H7 (cell line): Measurements from ENCODE around the gene SALL3. TPM values are rescaled to one million over a fixed set of nuclear protein-coding genes. Genes with fewer than 3 reads are reported as not detected.
A peak's percentile ranks its signal among the peaks of the same experiment; 100 is the strongest.

ENCODE experiments used
- DNase-seq: peaks from one replicate; pipeline ENCODE4 v3.0.0; 2012
- H3K27me3 ChIP-seq: 2 replicates; pipeline ENCODE4 v1.6.0; 2011; ENCODE audit warnings: mild to moderate bottlenecking, low read length; ENCODE audit not compliant: control insufficient read depth, insufficient read depth
- H3K36me3 ChIP-seq: replicated peaks from 2 replicates; pipeline ENCODE4 v1.5.1; 2011; ENCODE audit warnings: low read length; ENCODE audit not compliant: control insufficient read depth, insufficient read depth
- H3K4me3 ChIP-seq: 2 replicates; pipeline ENCODE4 v1.5.1; 2011; ENCODE audit warnings: low read depth, mild to moderate bottlenecking, control low read depth, low read length, moderate library complexity; ENCODE audit not compliant: insufficient read depth
- total RNA-seq: library from RNA; depleted of rRNA; stranded (reverse); fragments of >200 nt; shearing (Covaris generic); gene quantifications from 2 replicates; pipeline ENCODE4 v1.2.3, GENCODE V29; 2014

The SALL3 gene
- total RNA-seq, 1 experiment from 2014 or later: 60.0 TPM

- Histone ChIP-seq H3K4me3 (peak overlapping the region; percentile 89), H3K27me3 (peaks cover 41% of the 10 kb centered on the region), H3K36me3 (no peaks in the 10 kb centered on the region)
- DNase-seq: peak; percentile 78
Observed at GRCh38 chr18:78980777-78981380, 1.3 kb downstream of the SALL3 start.

- no peak for DNase-seq
- H3K4me3 ChIP-seq: peak overlapping the region; percentile 89
- peaks cover 38% of the 10 kb centered on the region for H3K27me3 ChIP-seq
- H3K36me3 ChIP-seq: no peaks in the 10 kb centered on the region
Observed at GRCh38 chr18:78981394-78981831, 1.8 kb downstream of the SALL3 start.

GRCh38 chr18:78981989-78982620 is 2.5 kb downstream of the SALL3 start:
- peak overlapping the region; percentile 89 for H3K4me3 ChIP-seq

GRCh38 chr18:78983512-78983911 is 3.9 kb downstream of the SALL3 start:
- peak overlapping the region; percentile 20; the same call in 1 of the 2 replicates for H3K4me3 ChIP-seq
- H3K27me3 ChIP-seq: peaks cover 17% of the 10 kb centered on the region; the same call in 1 of the 2 replicates
- peak; percentile 71 for DNase-seq
- H3K36me3 ChIP-seq: no peaks in the 10 kb centered on the region

More at GRCh38 chr18:78981989-78982620, 2.5 kb downstream of the SALL3 start:
- DNase-seq: no peak
- Histone ChIP-seq H3K36me3 (no peaks in the 10 kb centered on the region), H3K27me3 (peaks cover 31% of the 10 kb centered on the region)

GRCh38 chr18:78984941-78985784 is 5.5 kb downstream of the SALL3 start:
- peak overlapping the region; percentile 21 for H3K4me3 ChIP-seq
- peaks cover 15% of the 10 kb centered on the region; the same call in 1 of the 2 replicates for H3K27me3 ChIP-seq
- peak; percentile 74 for DNase-seq
- no peaks in the 10 kb centered on the region for H3K36me3 ChIP-seq

- peaks cover 10% of the 10 kb centered on the region; the same call in 1 of the 2 replicates for H3K27me3 ChIP-seq
- H3K4me3 ChIP-seq: no peak overlapping the region
- H3K36me3 ChIP-seq: no peaks in the 10 kb centered on the region
- no peak for DNase-seq
Observed at GRCh38 chr18:78986018-78986481, 6.4 kb downstream of the SALL3 start.

- Histone ChIP-seq H3K36me3 (peaks cover 4% of the 10 kb centered on the region), H3K27me3 (no peaks in the 10 kb centered on the region; the same call in 1 of the 2 replicates), H3K4me3 (no peak overlapping the region)
- DNase-seq: no peak
Observed at GRCh38 chr18:78991446-78991845, 11.8 kb downstream of the SALL3 start.

GRCh38 chr18:78992041-78993011 is 12.7 kb downstream of the SALL3 start:
- no peak for DNase-seq
- Histone ChIP-seq H3K27me3 (no peaks in the 10 kb centered on the region), H3K36me3 (peaks cover 5% of the 10 kb centered on the region), H3K4me3 (no peak overlapping the region)

- H3K27me3 ChIP-seq: no peaks in the 10 kb centered on the region
- DNase-seq: peak; percentile 38
- peaks cover 5% of the 10 kb centered on the region for H3K36me3 ChIP-seq
- no peak overlapping the region for H3K4me3 ChIP-seq
Observed at GRCh38 chr18:78993014-78993926, 13.7 kb downstream of the SALL3 start.

- DNase-seq: peak; percentile 31
- Histone ChIP-seq H3K4me3 (no peak overlapping the region), H3K27me3 (no peaks in the 10 kb centered on the region), H3K36me3 (peaks cover 5% of the 10 kb centered on the region)
Observed at GRCh38 chr18:78994000-78994399, 14.4 kb downstream of the SALL3 start.

GRCh38 chr18:78994531-78994930 is 14.9 kb downstream of the SALL3 start:
- H3K27me3 ChIP-seq: no peaks in the 10 kb centered on the region
- DNase-seq: peak; percentile 44
- H3K4me3 ChIP-seq: no peak overlapping the region
- peaks cover 7% of the 10 kb centered on the region for H3K36me3 ChIP-seq

- peaks cover 7% of the 10 kb centered on the region for H3K36me3 ChIP-seq
- no peak overlapping the region for H3K4me3 ChIP-seq
- no peaks in the 10 kb centered on the region for H3K27me3 ChIP-seq
- no peak for DNase-seq
Observed at GRCh38 chr18:78994977-78995582, 15.5 kb downstream of the SALL3 start.
